Kasumi-1 (cell line): ENCODE results near the gene TBX5.

Experiments used
- DNase-seq, 2 experiments: peaks; one replicate each; lab custom pipeline; 2025; lab: John Stamatoyannopoulos, UW

The TBX5 gene

DNA sequence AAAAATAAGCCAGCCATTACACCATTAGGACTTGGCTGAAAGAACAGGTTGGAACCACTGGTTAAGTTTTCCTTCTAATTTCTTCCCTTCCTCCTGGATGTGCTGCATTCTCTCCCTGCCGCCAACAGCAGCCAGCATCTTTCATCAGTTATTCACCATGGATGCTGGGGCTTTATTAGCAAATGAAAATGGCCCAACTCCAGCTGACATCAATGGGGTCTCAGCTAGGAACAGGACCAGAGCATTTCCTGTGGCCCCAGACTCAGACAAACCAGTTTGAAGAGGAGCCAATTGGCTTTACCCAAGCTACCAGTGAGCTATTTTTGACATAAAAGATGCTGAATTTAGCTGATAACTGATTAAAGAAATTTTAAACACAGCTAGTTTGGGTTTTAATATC lies 26.0 kb upstream of the TBX5 start:
- no peak for DNase-seq

DNA sequence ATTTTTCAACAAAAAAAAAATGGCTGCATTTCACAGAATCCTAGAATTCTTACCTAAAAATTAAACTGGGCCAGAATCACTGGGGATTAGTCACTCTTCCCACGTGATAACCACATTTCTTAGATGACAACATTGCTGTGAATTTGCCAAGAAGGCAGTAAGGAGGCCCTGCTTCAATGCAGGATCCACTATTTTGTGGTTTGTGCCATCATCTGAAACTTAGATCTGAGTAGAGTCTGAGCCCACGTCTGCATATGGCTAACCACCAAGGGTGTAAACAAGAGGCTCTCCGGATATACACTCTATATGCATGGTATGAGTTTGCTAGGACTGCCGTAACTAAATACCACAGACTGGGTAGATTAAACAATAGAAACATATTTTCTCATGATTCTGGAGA lies 24.4 kb upstream of the TBX5 start:
- DNase-seq = no peak

DNA sequence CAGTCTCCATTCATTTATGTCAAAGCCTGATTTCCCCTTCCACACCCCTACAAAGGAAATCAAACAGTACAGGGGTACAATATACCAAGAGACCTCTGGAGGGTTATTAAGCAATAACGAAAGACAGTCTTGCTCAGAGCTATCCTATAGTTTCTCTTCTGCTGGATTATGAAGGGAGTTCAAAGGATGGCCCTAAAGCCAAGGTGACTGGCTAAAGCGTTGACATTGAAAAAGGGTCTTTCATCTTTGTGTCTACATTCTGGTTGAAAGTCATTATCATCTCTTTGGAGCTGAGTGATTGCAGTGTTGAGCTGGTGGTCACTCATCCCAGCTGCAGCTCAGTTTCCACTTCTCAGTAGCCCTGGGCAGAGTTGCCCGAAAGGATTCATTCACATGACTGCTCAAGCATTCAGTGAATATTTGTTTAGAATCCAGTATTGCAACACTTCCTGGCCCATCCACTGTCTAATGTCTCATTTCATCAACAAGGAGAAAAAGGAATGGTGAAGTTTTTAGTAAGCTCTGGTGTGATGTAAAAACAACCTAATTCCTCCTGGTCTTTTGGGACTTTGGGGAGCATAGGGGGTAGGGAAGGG lies 19.2 kb upstream of the TBX5 start:
- DNase-seq = no peak

DNA sequence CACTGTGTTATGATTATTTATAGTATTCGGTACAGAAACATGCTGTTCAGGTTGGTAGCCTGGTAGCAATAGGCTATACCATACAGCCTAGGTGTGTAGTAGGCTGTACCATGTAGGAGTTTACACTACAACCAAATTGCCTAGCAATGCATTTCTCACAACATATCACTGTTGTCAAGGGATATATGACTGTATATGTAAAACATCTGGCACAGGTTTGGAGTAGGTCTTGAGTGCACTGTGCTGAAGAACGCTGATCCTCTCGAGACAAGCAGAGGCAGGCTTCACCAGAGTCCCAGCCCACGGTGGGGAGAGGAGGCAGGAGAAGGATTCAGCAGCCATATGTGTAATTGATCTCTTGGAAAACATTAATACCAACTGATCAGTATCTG lies 15.0 kb upstream of the TBX5 start:
- DNase-seq = no peak

DNA sequence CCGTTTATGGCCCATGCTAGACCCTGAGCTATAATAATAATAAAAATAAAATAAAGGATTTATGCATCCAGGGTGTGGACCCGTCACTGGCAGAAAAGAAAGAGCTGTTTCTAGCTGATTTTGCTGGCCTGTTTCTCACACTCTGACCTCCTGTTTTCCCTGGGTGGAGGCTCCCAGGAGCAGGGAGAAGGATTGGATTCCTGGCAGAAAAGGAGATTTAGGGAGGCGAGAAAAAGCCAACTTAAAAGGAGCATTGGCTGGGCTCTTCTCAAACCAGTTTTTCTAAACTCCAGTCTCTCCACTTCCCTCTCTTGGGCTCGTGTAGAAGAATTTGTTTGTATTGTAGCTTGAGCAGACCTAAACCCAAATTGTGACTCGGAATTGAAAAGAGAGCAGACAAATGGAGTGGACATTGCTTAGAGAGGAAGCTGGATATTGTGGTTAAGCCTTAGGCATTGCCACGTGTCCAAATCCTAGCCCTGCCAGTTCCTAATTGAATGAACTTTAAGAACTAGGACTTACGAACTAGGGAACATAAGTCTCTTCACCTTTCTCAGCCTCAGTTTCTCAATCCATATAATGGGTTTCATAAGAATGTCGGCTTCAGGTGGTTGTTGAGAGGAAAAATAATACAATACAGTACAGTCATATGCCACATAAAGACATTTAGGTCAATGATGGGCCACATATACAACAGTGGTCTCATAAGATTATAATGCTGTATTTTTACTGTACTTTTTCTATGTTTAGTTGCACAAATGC lies 14.4 kb upstream of the TBX5 start:
- DNase-seq = no peak

- no peak for DNase-seq
These were observed 10.1 kb upstream of the TBX5 start for GRCh38 chr12:114416028-114416427.

DNA sequence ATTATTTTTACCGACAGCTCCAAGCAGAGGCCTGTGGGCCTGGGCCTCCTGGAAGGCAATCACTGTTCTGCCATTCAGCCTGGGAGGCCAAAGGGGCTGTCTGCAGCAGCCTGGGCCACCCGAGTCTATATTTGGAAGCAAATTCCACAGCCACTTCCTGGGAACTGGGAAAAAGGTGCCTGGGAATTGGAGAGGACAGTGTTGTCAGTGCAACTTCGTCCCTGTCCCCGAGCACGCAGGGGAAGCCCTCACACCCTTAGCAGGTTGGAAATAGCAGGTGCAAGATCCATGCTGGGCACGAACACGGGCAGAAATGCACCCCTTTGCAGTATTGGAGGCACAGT lies 9.6 kb upstream of the TBX5 start:
- DNase-seq = no peak

GRCh38 chr12:114414866-114415524 lies 9.1 kb upstream of the TBX5 start:
- no peak for DNase-seq

DNA sequence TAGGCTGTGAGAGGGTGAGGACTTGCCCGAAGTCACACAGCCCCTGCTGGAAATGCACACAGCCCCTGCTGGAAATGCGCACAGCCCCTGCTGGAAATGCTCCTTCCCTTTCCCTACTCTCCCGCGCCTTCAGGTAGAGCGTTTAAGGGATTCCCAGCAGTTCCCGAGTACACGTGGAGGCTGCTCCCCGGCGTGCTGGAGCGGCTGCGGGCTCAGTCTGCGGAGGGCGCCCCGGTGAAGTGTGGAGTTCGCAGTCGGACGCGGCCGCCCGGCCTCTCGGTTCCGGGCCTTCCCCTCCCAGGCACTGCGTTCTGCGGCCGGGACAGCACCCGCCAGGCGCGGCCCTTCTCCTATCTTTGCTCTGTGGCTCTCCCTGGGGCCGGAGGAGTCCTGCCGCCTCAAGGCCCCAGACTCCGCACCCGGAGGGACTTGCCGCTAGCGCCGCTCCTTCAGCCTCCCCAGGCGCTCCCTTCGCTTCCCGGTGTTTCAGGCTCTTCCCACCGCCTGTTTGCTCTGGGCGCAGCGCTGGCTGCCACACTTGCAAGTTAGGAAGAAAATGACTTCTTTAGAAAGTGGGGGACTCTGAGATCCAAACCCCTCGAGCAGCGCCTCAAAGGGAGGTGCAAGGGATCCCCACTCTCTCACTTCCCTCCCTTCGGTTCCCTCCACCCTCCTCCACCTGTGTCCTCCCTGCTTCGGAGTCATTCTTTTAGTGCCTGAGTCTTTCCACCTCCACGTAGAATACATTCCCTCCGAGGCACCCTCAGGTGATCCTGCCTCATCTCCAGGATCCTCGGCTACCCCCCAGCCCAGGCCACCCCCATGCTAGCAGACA lies 8.3 kb upstream of the TBX5 start:
- DNase-seq = no peak

DNA sequence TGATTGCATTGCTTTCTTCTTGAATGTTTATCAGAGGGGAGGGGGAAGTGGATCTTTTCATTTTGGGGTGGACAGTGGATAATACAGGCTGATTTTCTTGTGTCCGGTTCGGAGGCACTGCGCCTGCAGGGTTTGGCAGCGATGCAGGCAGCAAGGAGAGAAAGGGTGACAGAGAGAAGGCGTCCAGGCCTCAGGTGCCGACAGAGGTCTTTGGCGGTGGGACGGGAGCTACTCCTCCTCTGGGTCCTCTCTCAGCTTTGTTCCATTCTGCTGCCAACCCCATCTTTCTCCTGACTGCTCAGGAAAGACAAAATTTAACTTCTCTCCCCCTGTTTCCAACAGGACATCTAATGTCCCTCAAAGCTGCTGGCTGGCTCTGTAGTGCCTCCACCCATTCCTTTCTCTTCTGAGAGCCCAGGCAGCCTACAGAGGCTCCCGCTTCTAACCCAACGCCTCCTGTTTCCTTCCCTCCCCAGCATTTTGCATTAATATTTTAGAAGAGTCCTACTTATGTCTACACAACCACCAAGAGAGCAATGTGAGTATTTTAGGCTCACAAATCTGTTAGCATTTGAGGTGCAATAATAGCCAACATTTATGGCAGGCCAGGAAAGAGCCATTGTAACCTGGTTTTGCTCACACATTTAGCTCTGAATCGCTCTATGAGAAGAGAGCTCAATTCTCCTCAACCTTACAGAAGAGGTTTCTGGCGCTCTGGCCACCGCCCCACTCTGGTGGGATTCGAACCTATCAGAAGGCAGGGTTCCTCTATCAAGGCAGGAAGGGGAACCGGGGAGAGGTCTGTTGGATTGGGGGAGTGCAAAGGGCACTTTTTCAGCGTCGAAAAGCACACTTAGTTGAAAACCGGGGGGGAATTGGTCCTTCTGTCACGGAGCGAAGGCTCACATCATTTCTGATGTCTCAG lies 7.1 kb upstream of the TBX5 start:
- no peak for DNase-seq

DNA sequence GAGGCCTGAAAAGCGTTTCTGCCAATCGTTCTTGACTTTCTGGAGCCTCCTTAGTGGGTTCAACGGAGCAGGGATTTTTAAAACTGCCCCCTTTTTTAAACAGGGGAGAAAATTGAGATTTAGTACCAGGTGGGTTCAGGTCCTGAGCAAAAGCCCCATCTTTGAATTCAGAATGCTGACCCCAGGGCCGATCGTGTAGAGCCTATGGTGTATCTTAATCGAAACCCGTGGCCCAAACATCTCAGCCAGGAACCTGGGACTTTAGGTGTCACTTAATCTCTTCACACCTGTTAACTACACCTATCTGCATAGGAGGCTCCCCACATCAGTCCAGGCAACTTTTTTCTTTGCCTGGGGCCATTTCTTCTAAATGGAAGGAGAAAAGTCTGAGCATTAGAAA lies 6.4 kb upstream of the TBX5 start:
- DNase-seq = no peak

DNA sequence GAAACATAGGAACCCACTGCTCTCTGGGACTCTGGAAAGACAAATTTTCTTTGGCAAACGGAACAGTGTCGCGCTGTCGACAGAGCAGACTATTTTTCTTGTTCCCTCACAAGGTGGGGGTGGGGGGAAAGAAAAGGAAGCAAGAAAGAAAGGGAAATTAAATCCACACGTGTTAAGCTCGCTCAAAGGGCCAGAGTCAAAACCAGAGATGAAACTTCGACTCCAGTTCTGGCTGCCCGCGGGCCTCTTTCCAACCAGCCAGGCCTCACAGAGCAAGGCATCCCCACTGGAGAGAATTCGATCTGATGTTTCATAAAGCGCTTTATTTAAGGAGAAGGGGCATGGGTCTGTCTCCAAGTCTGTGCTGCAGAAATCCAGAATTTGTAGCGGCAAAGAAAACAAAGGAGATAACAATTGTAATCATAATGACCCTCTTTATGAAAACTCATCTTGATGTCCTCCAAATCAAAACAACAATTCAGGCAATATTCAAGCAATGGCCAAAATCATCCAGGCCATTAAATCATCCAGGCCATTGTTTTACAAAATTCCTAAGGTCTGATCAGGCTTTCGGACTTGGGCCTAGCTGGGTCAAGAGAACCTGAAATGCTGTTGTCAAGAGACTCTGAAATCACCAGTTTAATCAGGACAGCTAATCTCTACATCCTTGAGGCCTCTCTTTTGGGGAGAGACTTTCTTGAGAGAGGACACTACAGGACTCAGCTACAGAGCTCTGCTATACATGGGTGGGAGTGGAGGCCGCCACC lies 5.3 kb upstream of the TBX5 start:
- no peak for DNase-seq

DNA sequence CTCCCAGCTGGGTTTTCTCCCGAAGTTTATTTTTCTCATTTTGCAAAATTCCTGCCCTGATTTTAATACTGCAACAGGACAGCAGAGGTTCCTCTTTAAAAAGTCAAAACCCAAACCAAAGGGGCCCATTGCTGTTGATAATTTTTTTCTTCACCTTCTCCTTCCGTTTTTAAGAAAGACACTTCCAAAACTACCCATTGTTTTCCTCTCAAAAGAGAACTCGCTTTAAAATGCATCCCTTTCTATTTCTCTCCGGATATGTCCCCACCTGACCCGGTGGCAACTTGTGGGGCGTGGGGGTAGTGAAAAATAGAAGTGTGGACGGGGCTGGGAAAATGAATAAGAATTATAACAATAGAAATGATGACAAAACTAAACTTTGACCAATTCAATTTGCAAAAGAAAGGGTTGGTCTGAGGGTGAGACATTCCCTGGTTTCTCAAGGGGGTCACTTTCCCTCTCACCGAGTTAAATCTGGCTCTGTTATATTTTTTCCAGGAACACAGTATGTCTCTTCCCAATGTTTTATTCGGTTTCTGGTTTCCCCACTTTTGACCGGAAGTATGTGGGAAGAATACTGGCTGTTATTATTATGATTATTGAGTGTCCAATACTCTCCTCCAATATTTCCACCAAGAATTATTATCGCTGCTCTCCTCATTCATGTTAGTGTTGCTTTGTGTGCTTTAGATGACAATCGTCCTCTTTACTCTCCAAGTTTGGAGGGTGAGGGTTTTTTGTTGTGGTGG lies 4.1 kb upstream of the TBX5 start:
- no peak for DNase-seq

GRCh38 chr12:114408886-114409851 lies 3.2 kb upstream of the TBX5 start:
- no peak for DNase-seq

- no peak for DNase-seq
These were observed 2.5 kb upstream of the TBX5 start for GRCh38 chr12:114408471-114408885.

GRCh38 chr12:114407842-114408411 lies 2.0 kb upstream of the TBX5 start:
- no peak for DNase-seq

- DNase-seq = no peak
These were observed 1.3 kb upstream of the TBX5 start for GRCh38 chr12:114406984-114407841.
